Colon (tissue), 2 donors: ENCODE measurements around the gene GHRL.
"Not testable (repeated sequence)": the region's sequence is repeated elsewhere in the genome, so short reads cannot be mapped to it uniquely, and the experiment has no call there.

ENCODE experiments used
- FAIRE-seq: peaks from 2 replicates; lab custom pipeline; 2012; peaks lifted over from hg19 to GRCh38; lab: Jason Lieb, UNC
- donor health status: control.
- donor health status: control.

Gene GHRL

GRCh38 chr3:10272977-10273376 lies 19.8 kb downstream of the GHRL start:
- no peak for FAIRE-seq

DNA sequence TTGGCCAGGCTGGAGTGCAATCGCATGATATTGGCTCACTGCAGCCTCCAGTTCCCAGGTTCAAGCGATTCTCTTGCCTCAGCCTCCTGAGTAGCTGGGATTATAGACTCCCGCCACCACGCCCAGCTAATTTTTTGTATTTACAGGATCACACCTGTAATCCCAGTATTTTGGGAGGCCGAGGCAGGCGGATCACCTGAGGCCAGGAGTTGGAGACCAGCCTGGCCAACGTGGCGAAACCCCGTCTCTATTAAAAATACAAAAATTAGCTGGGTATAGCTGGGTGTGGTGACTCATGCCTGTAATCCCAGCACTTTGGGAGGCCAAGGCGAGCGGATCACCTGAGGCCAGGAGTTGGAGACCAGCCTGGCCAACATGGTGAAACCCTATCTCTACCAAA lies 20.3 kb downstream of the GHRL start:
- FAIRE-seq = not testable (repeated sequence)

- no peak for FAIRE-seq
Measured at GRCh38 chr3:10269443-10269842, 23.3 kb downstream of the GHRL start.

DNA sequence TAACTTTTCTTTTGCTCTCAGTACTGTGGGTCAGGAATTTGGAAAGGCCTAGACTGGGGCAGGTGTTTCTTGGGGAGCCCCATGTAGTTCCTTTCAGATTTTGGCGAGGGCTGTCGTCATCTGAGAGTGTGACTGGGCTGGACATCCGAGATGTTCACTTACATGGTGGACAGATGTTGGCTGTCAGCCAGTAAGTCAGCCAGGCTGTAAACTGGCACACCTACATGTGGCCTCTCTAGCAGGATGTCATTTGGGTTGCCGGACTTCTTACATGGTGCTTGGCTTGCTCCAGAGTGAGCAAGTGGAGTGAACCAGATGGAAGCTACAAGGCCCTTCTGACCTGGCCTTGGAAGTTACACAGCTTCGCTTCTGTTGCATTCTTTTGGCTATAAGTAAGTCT lies 23.8 kb downstream of the GHRL start:
- no peak for FAIRE-seq

GRCh38 chr3:10268116-10268515 lies 24.6 kb downstream of the GHRL start:
- no peak for FAIRE-seq

GRCh38 chr3:10266936-10267335 lies 25.8 kb downstream of the GHRL start:
- not testable (repeated sequence) for FAIRE-seq

DNA sequence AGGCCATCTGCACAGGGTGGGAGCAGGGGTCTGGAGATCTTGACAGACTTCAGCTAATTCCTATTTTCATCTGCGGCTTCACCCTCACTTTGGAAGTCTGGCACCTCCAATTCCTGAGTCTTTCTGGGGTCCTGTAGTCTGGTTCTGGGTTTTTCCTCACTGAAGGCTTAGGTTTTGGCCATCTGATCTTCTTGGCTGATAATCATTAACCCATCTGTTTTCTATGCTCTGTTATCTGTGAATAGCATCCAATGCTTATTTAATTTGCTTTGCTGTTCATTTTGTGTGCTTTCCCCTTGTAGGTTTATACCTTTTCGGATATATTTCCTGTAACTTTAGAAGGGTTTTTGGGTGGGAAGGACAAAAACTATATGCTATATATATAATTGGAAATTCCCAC lies 26.9 kb downstream of the GHRL start:
- no peak for FAIRE-seq

GRCh38 chr3:10263646-10264363 lies 28.9 kb downstream of the GHRL start:
- no peak for FAIRE-seq

DNA sequence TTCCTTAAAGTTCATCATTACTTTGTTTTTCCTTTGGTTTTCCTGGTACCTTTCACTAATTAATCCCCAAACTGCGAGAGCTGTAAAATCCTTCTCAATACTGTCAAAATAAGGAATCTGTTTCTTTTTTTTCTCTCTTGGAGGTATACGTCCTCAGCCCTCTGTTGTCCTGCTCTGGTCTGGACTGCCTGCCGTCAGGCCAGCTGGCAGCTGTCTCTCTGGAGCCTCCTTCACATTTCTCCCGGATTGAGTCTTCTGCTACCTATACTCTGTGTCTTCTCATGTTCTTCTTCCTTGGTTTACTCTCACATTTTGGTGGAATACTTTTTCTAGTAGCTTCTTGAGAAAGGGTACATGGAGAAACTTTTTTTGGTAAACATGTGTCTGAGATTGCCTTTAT lies 30.7 kb downstream of the GHRL start:
- FAIRE-seq = no peak

- FAIRE-seq = no peak
Measured at GRCh38 chr3:10260211-10260701, 32.5 kb downstream of the GHRL start.

- FAIRE-seq = no peak
Measured at GRCh38 chr3:10259798-10260197, 32.9 kb downstream of the GHRL start.

- no peak for FAIRE-seq
Measured at GRCh38 chr3:10259036-10259435, 33.7 kb downstream of the GHRL start.

DNA sequence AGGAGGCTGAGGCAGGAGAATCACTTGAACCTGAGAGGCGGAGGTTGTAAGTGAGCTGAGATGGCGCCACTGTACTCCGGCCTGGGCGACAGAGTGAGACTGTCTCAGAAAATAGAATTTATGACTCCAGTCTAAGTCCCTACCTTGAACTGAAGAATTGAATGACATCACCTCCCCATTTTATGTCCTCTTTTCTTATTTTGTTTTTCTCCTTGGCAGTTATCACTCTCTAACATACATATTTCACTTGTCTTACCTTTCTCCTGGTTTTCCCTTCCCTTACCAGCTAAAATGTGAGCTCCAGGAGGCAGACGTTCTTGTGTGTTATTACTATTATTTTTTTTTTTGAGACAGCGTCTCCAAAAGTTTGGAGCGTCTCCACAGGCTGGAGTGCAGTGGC lies 36.9 kb downstream of the GHRL start:
- no peak for FAIRE-seq

DNA sequence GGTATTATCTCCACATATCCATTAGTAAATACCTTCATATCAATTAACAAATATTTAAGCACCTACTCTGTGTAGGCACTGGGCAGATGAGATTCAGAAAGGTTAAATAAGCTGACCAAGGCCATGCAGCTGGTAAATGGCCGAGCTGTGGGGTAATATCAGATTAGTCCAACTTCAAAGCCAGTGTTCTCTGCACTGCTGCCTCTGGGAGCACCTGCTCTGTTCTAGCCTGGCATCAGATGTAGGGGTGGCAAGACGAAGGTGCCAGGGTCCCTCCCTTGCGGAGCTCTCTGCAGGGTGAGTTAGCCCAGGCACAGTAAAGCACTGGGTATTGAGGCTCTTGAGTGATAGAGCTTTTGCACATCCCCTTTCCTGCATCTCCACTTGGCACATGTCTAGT lies 39.0 kb downstream of the GHRL start:
- no peak for FAIRE-seq

GRCh38 chr3:10251006-10251405 lies 41.7 kb downstream of the GHRL start:
- FAIRE-seq = no peak

DNA sequence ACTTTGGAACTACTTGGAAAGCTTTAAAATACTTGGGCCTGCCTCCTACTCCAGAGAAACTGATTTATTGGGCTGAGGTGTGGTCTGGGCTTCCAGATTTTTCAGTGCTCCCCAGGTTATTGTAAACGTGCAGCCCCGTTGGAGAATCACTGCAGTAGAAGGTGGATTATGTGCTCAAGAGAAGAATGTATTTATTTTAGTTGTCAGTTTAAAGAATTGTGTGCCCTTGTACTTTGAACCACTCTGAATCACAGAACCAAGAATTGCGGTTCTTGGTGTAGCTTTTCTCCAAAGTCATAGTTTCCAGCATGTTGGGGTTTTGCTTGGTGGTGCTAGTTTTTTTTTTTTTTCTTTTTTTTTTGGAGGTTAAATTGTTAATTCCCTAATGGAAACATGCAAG lies 42.9 kb downstream of the GHRL start:
- no peak for FAIRE-seq

- FAIRE-seq = no peak
Measured at GRCh38 chr3:10248984-10249748, 43.6 kb downstream of the GHRL start.

DNA sequence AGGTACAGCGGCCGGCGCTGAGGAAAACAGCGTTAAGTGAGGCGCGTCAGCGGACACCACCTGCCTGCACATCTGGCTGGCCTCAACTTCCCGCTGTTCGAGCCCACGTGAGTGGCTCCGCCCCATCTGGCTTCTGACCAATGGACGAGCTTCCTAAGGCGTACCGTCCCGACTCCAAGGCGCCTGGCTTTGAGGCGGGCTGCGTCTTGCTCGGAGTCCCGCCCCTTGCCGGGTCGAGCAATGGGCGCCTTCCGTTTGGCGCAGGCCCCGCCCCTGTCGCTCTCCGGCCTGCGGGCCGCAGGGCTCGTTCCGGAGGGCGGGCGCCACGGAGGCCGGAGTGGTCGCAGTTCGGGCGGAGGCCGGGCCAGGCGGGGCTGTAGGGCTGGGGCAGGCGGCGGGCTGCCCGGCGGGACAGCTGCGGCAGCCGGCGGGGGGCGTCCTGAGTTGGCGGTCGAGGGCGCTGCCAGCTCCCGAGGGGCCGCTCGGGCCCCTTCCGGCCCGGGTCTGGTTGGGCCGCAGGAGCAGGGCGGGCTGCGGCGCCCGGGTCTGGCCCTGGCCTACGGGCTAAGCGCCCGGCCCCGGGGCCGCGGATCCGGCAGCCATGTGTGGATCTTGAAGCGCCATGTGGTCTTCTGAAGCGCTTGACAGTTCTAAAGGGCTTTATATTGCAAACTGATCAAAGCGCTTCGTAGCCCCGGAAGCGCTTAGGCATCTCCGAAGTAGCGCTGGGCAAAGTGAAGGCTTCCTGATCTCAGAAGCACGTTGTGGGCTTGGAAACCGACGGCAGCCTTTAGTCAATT lies 44.4 kb downstream of the GHRL start, which contains the start of gene TATDN2:
TATDN2 (plus strand) TSS at position 276 of the 800 bp plus-strand sequence. CDS start 742 bp downstream, outside the sequence.
- FAIRE-seq = no peak

DNA sequence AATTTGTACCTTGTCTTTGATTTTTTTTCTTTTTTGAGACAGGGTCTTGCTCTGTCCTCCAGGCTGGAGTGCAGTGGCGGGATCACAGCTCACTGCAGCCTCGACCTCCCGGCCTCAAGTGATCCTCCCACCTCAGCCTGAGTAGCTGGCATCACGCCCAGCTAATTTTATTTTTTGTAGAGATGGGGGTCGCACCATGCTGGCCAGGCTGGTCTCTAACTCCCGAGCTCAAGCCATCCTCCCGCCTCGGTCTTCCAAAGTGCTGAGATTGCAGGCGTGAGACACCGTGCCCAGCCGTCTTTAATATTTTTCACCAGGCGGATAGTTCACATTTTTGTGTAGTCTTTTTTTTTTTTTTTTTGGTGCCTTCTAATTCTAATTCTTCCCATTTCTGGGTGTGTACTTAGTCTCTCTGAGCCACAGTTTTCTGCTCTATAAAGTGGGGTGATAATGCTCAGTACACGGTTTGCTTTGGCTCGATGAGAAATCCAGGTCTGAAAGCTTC lies 45.0 kb downstream of the GHRL start:
- no peak for FAIRE-seq

- no peak for FAIRE-seq
Measured at GRCh38 chr3:10245081-10245712, 47.5 kb downstream of the GHRL start.

DNA sequence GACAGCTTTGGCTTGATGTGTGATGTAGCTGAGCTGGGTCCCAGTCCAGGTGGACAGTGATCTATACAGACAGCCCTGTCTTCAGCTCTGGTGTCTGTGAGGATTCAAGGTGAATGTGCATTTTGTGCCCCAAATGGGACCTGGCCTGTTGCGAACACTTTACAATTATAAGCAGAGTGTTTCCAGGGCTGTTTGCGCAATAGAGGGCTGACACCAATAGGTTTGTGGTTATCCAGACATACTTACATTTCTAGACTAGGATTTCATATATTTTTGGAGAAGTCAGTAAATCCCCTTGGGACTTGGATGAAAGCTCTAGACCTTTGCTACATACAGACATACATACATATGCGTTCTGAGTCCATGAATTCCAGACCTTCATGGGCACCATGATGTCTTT lies 48.7 kb downstream of the GHRL start:
- no peak for FAIRE-seq
